K562 (cell line): ENCODE data around the gene DENND6B.

Experiments
- MYNN ChIP-seq, 2 experiments: sonication (generic); formaldehyde crosslinking in 1 of 2; IDR thresholded peaks; 2 replicates each; pipeline versions ENCODE4 v1.5.0 to v1.6.1; 2016 to 2020; ENCODE audit warnings: antibody characterized with exemption in 1 of 2, missing genetic modification reagents in 1 of 2
- TF ChIP-seq, protein P1 (sequence below): fragments of 250-450 bp; sonication (Bioruptor Pico); IDR thresholded peaks from 2 replicates; pipeline ENCODE4 v1.8.0; 2022; ENCODE audit warnings: moderate library complexity, mild to moderate bottlenecking, inconsistent platforms

DNA sequence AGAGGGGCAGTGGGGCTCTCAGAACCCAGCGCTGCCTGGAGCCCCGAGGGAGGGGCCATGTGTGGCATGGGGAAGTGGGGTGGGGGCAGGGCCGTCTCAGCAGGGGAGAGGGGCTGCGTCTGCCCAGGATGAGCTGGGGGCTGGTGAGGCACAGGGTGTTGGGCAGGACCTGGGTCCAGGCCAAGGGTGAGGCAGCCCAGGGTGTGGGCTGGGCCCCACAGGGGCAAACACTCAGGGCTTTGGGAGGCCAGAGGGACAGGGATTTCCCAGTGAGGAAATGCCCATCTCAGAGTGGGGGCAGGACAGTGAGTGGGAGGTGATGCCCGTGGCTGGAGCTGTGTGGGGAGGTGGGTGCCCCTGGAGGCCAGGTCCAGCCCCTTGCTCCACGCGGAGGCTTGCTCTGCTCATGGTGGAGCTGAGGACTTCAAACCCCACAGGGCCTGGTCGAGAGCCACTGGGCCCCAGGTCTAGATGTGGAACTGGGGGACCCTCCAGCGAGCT is 24.7 kb downstream of the DENND6B start:
- TF ChIP-seq MYNN (IDR thresholded peaks at IDR 0.05) (no peak), MYNN (CRISPR knock-in tag; IDR thresholded peaks at IDR 0.05) (no peak)
- TF ChIP-seq, protein P1, sequence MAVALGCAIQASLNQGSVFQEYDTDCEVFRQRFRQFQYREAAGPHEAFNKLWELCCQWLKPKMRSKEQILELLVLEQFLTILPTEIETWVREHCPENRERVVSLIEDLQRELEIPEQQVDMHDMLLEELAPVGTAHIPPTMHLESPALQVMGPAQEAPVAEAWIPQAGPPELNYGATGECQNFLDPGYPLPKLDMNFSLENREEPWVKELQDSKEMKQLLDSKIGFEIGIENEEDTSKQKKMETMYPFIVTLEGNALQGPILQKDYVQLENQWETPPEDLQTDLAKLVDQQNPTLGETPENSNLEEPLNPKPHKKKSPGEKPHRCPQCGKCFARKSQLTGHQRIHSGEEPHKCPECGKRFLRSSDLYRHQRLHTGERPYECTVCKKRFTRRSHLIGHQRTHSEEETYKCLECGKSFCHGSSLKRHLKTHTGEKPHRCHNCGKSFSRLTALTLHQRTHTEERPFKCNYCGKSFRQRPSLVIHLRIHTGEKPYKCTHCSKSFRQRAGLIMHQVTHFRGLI (CRISPR knock-in tag): no peak
